ENCODE data around the gene FBXO8. TPM values are rescaled to one million over a fixed set of nuclear protein-coding genes. Genes with fewer than 3 reads are reported as not detected.

Gene FBXO8
- total RNA-seq, 3 donors from 2014 or later: 29.2 to 49.0 (median 35.2) TPM

DNA sequence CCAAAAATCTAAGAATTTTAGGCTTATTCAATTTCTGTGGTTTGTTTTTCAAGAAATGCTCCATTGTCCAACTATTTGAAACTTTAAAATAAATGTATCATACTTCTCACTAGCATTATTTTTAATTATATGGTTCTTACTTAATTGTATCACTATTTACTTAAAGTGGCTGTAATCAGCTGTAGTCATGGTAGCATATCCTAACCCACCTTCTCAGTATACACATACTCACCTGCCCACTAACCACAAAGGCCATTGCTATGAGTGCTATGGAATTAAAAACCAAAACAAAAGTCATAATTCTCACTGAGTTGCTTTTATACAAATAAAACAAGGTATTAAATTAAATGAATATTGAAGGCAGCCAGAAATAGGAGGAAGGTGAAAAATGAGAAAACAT lies 5.0 kb downstream of the FBXO8 start:
- no peaks in the 10 kb centered on the region for H3K4me1 ChIP-seq
- no peaks in the 10 kb centered on the region for H3K9me3 ChIP-seq
- TF ChIP-seq POLR2A (IDR thresholded peaks at IDR 0.05) (no peak), POLR2AphosphoS5 (IDR thresholded peaks at IDR 0.05) (no peak)
- TF ChIP-seq, protein P1, sequence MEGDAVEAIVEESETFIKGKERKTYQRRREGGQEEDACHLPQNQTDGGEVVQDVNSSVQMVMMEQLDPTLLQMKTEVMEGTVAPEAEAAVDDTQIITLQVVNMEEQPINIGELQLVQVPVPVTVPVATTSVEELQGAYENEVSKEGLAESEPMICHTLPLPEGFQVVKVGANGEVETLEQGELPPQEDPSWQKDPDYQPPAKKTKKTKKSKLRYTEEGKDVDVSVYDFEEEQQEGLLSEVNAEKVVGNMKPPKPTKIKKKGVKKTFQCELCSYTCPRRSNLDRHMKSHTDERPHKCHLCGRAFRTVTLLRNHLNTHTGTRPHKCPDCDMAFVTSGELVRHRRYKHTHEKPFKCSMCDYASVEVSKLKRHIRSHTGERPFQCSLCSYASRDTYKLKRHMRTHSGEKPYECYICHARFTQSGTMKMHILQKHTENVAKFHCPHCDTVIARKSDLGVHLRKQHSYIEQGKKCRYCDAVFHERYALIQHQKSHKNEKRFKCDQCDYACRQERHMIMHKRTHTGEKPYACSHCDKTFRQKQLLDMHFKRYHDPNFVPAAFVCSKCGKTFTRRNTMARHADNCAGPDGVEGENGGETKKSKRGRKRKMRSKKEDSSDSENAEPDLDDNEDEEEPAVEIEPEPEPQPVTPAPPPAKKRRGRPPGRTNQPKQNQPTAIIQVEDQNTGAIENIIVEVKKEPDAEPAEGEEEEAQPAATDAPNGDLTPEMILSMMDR (IDR thresholded peaks at IDR 0.05): no peak
- intact Hi-C loops (cut with DNase I; ENCODE audit: low total_unique reads): no loop called here
- H3K27ac ChIP-seq: no peak overlapping the region
- no peak overlapping the region for H3K4me3 ChIP-seq
- no peaks in the 10 kb centered on the region for H3K36me3 ChIP-seq
- no peaks in the 10 kb centered on the region for H3K27me3 ChIP-seq
- DNase-seq (ENCODE audit: low spot score in 2 of 2): no peak

DNA sequence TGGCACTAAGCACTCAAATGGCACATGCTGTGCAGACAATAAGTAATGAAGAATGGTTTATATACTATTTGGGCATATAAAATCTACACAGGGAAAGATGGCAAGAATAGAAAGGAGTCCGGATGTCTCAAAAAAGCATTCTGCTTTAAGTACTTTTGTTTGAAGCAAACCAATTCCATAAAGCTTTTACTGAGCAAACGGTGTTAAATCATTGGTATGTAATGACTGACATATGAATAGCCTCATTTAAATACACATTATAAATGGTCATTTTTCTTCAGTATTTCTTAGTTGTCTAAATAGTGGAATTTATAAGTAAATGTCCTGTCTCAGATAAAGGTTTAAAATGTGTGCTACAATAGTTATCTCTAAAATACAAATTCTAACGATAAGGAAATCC lies 6.0 kb downstream of the FBXO8 start:
- H3K27me3 ChIP-seq: no peaks in the 10 kb centered on the region
- DNase-seq (ENCODE audit: low spot score in 2 of 2): no peak
- TF ChIP-seq POLR2AphosphoS5 (IDR thresholded peaks at IDR 0.05) (no peak), POLR2A (IDR thresholded peaks at IDR 0.05) (no peak)
- TF ChIP-seq, protein P1 (IDR thresholded peaks at IDR 0.05): no peak
- no peaks in the 10 kb centered on the region for H3K36me3 ChIP-seq
- H3K27ac ChIP-seq: no peak overlapping the region
- H3K9me3 ChIP-seq: no peaks in the 10 kb centered on the region
- H3K4me3 ChIP-seq: no peak overlapping the region
- H3K4me1 ChIP-seq: no peaks in the 10 kb centered on the region
- intact Hi-C loops (cut with DNase I; ENCODE audit: low total_unique reads): no loop called here

DNA sequence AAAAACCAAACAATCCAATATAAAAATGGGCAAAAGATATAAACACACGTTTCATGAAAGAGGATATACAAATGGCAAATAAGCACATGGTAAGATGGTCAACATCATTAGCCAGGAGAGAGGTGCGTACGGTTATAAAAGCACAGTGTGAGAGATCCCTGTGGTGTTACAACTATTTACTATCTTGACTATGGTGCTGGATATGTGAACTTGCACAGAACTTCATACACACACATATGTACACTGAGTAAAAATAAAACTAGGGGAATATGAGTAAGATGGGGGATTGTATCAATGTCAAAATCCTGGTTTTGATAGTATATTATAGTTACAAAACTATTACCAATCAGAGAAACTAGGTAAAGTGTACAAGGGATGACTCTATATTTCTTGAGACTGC lies 8.4 kb downstream of the FBXO8 start:
- Histone ChIP-seq H3K27ac (no peak overlapping the region), H3K4me1 (no peaks in the 10 kb centered on the region), H3K9me3 (no peaks in the 10 kb centered on the region), H3K36me3 (no peaks in the 10 kb centered on the region), H3K27me3 (no peaks in the 10 kb centered on the region), H3K4me3 (no peak overlapping the region)
- TF ChIP-seq POLR2A (IDR thresholded peaks at IDR 0.05) (no peak), POLR2AphosphoS5 (IDR thresholded peaks at IDR 0.05) (no peak)
- TF ChIP-seq, protein P1 (IDR thresholded peaks at IDR 0.05): no peak
- intact Hi-C loops (cut with DNase I; ENCODE audit: low total_unique reads): no loop called here
- DNase-seq (ENCODE audit: low spot score in 2 of 2): no peak

DNA sequence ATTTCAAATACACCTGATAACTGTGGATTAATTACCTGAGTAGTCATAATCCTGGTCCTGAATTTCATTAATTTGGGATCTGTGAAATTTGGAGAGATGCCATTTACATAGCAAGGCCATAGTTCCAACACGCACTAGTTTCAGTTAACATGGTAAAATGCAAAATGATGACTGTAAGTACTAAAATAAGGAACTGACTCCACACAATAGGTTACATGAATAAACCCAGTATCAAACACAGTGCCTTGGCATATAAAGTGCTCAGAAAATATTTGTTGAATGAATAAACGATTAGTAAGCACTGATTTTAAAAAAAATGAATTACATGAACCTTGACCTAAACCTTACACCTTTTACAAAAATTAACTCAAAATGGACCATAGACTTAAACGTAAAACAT lies 9.0 kb downstream of the FBXO8 start:
- TF ChIP-seq POLR2AphosphoS5 (IDR thresholded peaks at IDR 0.05) (no peak), POLR2A (IDR thresholded peaks at IDR 0.05) (no peak)
- TF ChIP-seq, protein P1 (IDR thresholded peaks at IDR 0.05): no peak
- intact Hi-C loops (cut with DNase I; ENCODE audit: low total_unique reads): no loop called here
- no peaks in the 10 kb centered on the region for H3K27me3 ChIP-seq
- no peak for DNase-seq (ENCODE audit: low spot score in 2 of 2)
- no peaks in the 10 kb centered on the region for H3K4me1 ChIP-seq
- H3K27ac ChIP-seq: no peak overlapping the region
- no peaks in the 10 kb centered on the region for H3K9me3 ChIP-seq
- no peak overlapping the region for H3K4me3 ChIP-seq
- no peaks in the 10 kb centered on the region for H3K36me3 ChIP-seq

DNA sequence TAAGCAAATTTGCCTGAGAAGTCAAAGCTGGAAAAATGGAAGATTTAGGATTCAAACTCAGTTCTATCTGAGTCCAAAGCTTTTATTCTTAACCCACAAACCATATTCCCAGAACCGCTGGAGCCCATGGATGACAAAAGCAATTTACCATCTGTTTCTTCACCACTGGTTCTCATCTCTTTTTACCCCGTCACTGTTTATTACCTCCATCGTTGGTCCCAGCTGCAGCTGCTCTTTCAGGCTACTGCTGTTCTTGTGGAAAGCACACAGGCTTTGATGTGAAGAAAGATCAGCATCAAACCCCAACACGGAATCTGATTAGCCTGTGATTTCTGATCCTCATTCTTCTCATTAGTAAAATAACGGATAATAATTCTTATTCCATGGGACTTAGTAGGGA lies 9.5 kb downstream of the FBXO8 start:
- DNase-seq (ENCODE audit: low spot score in 2 of 2): no peak
- H3K4me3 ChIP-seq: no peak overlapping the region
- intact Hi-C loops (cut with DNase I; ENCODE audit: low total_unique reads): no loop called here
- no peaks in the 10 kb centered on the region for H3K27me3 ChIP-seq
- H3K9me3 ChIP-seq: no peaks in the 10 kb centered on the region
- H3K27ac ChIP-seq: no peak overlapping the region
- no peak for TF ChIP-seq POLR2A (IDR thresholded peaks at IDR 0.05)
- TF ChIP-seq, protein P1 (IDR thresholded peaks at IDR 0.05): no peak
- TF ChIP-seq POLR2AphosphoS5 (IDR thresholded peaks at IDR 0.05): no peak
- no peaks in the 10 kb centered on the region for H3K4me1 ChIP-seq
- H3K36me3 ChIP-seq: no peaks in the 10 kb centered on the region

All from breast epithelium (tissue), 4 donors.